OCI-LY1 (cell line): ENCODE data around the gene TMEM222.
A peak's percentile ranks its signal among the peaks of the same experiment; 100 is the strongest.

Experiments
- H2AFZ ChIP-seq: fragments of 200-600 bp; sonication (generic), shearing (Covaris generic); 2 replicates; pipeline ENCODE4 v1.6.0; 2014; ENCODE audit warnings: antibody characterized with exemption, mild to moderate bottlenecking, low read length
- H3F3A ChIP-seq: fragments of 200-600 bp; sonication (generic), shearing (Covaris generic); 2 replicates; pipeline ENCODE4 v1.6.0; 2014; ENCODE audit warnings: mild to moderate bottlenecking, antibody characterized with exemption, low read length, moderate library complexity; ENCODE audit not compliant: insufficient read depth
- H3K27ac ChIP-seq: fragments of 200-600 bp; sonication (generic); 2 replicates; pipeline ENCODE4 v1.5.1; 2014; ENCODE audit warnings: low read length, mixed run types, mild to moderate bottlenecking, low read depth; ENCODE audit not compliant: poor library complexity, severe bottlenecking
- H3K27me3 ChIP-seq: fragments of 200-600 bp; sonication (generic); 2 replicates; pipeline ENCODE4 v1.6.0; 2014; ENCODE audit warnings: antibody characterized with exemption, mild to moderate bottlenecking, low read length, moderate library complexity; ENCODE audit not compliant: insufficient read depth
- H3K36me3 ChIP-seq: fragments of 200-600 bp; sonication (generic); 2 replicates; pipeline ENCODE4 v1.6.1; 2014; ENCODE audit warnings: mild to moderate bottlenecking, antibody characterized with exemption, low read length, moderate library complexity, mixed read lengths; ENCODE audit not compliant: insufficient read depth
- H3K4me1 ChIP-seq: fragments of 200-600 bp; sonication (generic); 2 replicates; pipeline ENCODE4 v1.5.1; 2014; ENCODE audit warnings: mild to moderate bottlenecking, low read length, moderate library complexity; ENCODE audit not compliant: insufficient read depth, severe bottlenecking
- H3K4me2 ChIP-seq: fragments of 200-600 bp; sonication (generic), shearing (Covaris generic); 2 replicates; pipeline ENCODE4 v1.6.1; 2014; ENCODE audit warnings: low read length
- H3K4me3 ChIP-seq: fragments of 200-600 bp; sonication (generic); 2 replicates; pipeline ENCODE4 v1.5.1; 2014; ENCODE audit warnings: low read length, low read depth, mild to moderate bottlenecking, mixed read lengths; ENCODE audit not compliant: poor library complexity, severe bottlenecking
- H3K79me2 ChIP-seq: fragments of 200-600 bp; shearing (Covaris generic); 2 replicates; pipeline ENCODE4 v1.6.1; 2016; ENCODE audit warnings: mixed run types, low read length, mixed read lengths; ENCODE audit not compliant: insufficient read depth
- H3K9ac ChIP-seq: fragments of 200-600 bp; sonication (generic), shearing (Covaris generic); 2 replicates; pipeline ENCODE4 v1.6.1; 2014; ENCODE audit warnings: mild to moderate bottlenecking, low read length, mixed read lengths
- H3K9me2 ChIP-seq: fragments of 200-600 bp; sonication (generic), shearing (Covaris generic); 2 replicates; pipeline ENCODE4 v1.6.1; 2014; ENCODE audit warnings: low read depth, mild to moderate bottlenecking, low read length, mixed read lengths
- H3K9me3 ChIP-seq: fragments of 200-600 bp; shearing (Covaris generic); 2 replicates; pipeline ENCODE4 v1.6.1; 2014; ENCODE audit warnings: low read length, mixed read lengths
- H4K20me1 ChIP-seq: fragments of 200-600 bp; sonication (generic), shearing (Covaris generic); 2 replicates; pipeline ENCODE4 v1.6.0; 2016; ENCODE audit warnings: mild to moderate bottlenecking, low read length; ENCODE audit not compliant: insufficient read depth
- EZH2 ChIP-seq: fragments of 200-600 bp; sonication (generic), shearing (Covaris generic); IDR thresholded peaks from 2 replicates; pipeline ENCODE4 v1.8.0; 2017; ENCODE audit warnings: borderline replicate concordance, mixed run types, mild to moderate bottlenecking, antibody characterized with exemption, low read length, moderate library complexity, mixed read lengths
- TF ChIP-seq, protein P1 (sequence below): fragments of 200-600 bp; sonication (generic), shearing (Covaris generic); IDR thresholded peaks from 2 replicates; pipeline ENCODE4 v1.5.1; 2017; ENCODE audit warnings: mild to moderate bottlenecking, antibody characterized with exemption, low read length, moderate library complexity, mixed read lengths

Gene TMEM222

DNA sequence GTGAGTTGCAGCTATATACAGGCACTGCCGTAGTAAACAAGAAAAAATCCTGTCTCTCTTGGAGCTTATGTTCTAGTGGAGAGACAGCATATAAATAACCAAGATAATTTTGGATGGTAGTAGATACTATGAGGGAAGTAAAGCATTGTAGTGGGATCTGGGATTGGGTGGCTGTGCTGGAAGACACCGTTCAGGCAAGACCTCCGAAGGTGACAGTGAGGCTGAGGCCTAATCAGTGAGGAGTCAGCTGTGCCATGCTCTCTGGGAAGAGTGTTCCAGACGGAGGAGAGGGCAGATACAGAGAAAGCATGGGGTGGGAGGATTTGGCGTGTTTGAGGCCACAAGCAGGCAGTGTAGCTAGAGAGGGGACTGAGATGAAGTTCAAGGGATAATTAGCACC, 6.0 kb downstream of the TMEM222 start:
- Histone ChIP-seq H2AFZ (no peak overlapping the region), H3K9ac (peak overlapping the region; percentile 34; the same call in 1 of the 2 replicates), H3K4me2 (peak overlapping the region; percentile 42; the same call in 1 of the 2 replicates), H3K79me2 (peaks cover 54% of the 10 kb centered on the region), H3K36me3 (peaks cover 73% of the 10 kb centered on the region), H3K9me3 (no peaks in the 10 kb centered on the region), H3F3A (no peaks in the 10 kb centered on the region), H3K4me3 (no peak overlapping the region), H3K27ac (no peak overlapping the region), H3K4me1 (peaks cover 31% of the 10 kb centered on the region), H3K27me3 (no peaks in the 10 kb centered on the region), H4K20me1 (no peaks in the 10 kb centered on the region), H3K9me2 (no peaks in the 10 kb centered on the region)
- TF ChIP-seq, protein P1, sequence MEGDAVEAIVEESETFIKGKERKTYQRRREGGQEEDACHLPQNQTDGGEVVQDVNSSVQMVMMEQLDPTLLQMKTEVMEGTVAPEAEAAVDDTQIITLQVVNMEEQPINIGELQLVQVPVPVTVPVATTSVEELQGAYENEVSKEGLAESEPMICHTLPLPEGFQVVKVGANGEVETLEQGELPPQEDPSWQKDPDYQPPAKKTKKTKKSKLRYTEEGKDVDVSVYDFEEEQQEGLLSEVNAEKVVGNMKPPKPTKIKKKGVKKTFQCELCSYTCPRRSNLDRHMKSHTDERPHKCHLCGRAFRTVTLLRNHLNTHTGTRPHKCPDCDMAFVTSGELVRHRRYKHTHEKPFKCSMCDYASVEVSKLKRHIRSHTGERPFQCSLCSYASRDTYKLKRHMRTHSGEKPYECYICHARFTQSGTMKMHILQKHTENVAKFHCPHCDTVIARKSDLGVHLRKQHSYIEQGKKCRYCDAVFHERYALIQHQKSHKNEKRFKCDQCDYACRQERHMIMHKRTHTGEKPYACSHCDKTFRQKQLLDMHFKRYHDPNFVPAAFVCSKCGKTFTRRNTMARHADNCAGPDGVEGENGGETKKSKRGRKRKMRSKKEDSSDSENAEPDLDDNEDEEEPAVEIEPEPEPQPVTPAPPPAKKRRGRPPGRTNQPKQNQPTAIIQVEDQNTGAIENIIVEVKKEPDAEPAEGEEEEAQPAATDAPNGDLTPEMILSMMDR, result no peak
- no peak for TF ChIP-seq EZH2

DNA sequence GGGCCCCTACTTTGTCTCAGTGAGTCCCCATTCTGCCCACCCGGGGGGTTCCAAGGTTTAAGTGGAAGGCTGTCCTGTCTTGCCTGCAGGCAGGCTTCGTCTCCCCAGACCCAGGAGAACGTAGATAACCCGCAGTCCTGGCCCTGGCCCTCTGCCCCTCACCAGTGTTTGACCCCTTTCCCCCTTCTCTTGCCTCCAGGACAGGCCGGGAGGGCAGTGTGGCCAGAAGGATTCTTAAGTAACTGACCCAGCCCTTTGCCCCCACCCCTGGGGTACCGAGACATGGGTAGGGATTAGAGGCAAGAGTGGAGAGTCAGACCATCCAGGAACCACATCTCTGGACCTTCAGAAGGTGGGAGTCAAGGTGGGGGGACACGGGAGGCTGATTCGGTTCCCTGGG, 8.8 kb downstream of the TMEM222 start:
- Histone ChIP-seq H3K9ac (no peak overlapping the region), H3K27ac (no peak overlapping the region), H3K4me3 (no peak overlapping the region), H3K4me2 (no peak overlapping the region), H3F3A (no peaks in the 10 kb centered on the region), H3K27me3 (no peaks in the 10 kb centered on the region), H2AFZ (no peak overlapping the region), H3K9me3 (no peaks in the 10 kb centered on the region), H3K9me2 (no peaks in the 10 kb centered on the region), H4K20me1 (no peaks in the 10 kb centered on the region), H3K79me2 (peaks cover 36% of the 10 kb centered on the region), H3K4me1 (peaks cover 22% of the 10 kb centered on the region), H3K36me3 (peaks cover 84% of the 10 kb centered on the region)
- TF ChIP-seq, protein P1, result no peak
- no peak for TF ChIP-seq EZH2

DNA sequence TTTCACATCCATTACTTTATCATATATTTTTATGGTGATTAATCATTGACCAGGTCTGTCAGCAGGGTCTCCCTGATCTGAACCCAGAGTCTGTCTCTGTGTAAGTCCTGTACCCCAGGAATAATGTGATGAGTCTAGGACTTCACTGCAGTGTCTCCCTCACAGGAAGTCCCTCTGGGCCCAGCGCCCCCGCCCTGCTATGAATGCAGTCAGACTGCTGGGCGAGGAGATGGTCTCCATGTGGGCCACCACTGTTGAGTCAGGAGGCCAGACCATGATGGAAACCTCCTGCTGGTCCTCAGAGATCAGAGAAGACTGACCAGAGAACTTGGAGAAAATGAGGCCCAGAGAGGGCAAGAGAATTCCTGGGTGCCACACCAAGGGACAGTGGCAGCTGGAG, 9.5 kb downstream of the TMEM222 start:
- H3K27ac ChIP-seq, result no peak overlapping the region
- H3K4me2 ChIP-seq, result no peak overlapping the region
- H3K9me2 ChIP-seq, result no peaks in the 10 kb centered on the region
- no peaks in the 10 kb centered on the region for H3F3A ChIP-seq
- H4K20me1 ChIP-seq, result no peaks in the 10 kb centered on the region
- peaks cover 22% of the 10 kb centered on the region for H3K4me1 ChIP-seq
- no peak overlapping the region for H3K9ac ChIP-seq
- no peaks in the 10 kb centered on the region for H3K27me3 ChIP-seq
- no peaks in the 10 kb centered on the region for H3K9me3 ChIP-seq
- peaks cover 84% of the 10 kb centered on the region for H3K36me3 ChIP-seq
- H2AFZ ChIP-seq, result no peak overlapping the region
- TF ChIP-seq, protein P1, result no peak
- no peak for TF ChIP-seq EZH2
- H3K79me2 ChIP-seq, result peaks cover 30% of the 10 kb centered on the region
- H3K4me3 ChIP-seq, result no peak overlapping the region
